ENCODE data around the gene NANOS3.

NANOS3 gene

GRCh38 chr19:13885826-13886365 lies 9.0 kb downstream of the NANOS3 start:
- no peak for DNase-seq

- no peak for DNase-seq
Measured at GRCh38 chr19:13887018-13887436, 10.1 kb downstream of the NANOS3 start.

- no peak for DNase-seq
Measured at GRCh38 chr19:13887517-13887916, 10.6 kb downstream of the NANOS3 start.

- no peak for DNase-seq
Measured at GRCh38 chr19:13888281-13888680, 11.3 kb downstream of the NANOS3 start.

GRCh38 chr19:13890136-13890535 lies 13.2 kb downstream of the NANOS3 start:
- no peak for DNase-seq

GRCh38 chr19:13892870-13893269 lies 15.9 kb downstream of the NANOS3 start:
- no peak for DNase-seq

- no peak for DNase-seq
Measured at GRCh38 chr19:13894552-13894951, 17.6 kb downstream of the NANOS3 start.

GRCh38 chr19:13896227-13896626 lies 19.3 kb downstream of the NANOS3 start:
- DNase-seq = no peak

- DNase-seq = no peak
Measured at GRCh38 chr19:13899393-13899792, 22.5 kb downstream of the NANOS3 start.

GRCh38 chr19:13899912-13900584 lies 23.1 kb downstream of the NANOS3 start:
- no peak for DNase-seq

GRCh38 chr19:13902993-13903555 lies 26.1 kb downstream of the NANOS3 start:
- no peak for DNase-seq

GRCh38 chr19:13905634-13906520 lies 28.9 kb downstream of the NANOS3 start, which contains the start of the genes BRME1 and CC2D1A:
Gene BRME1 (minus strand): TSS chr19:13906117. CDS start chr19:13904892, 1,225 bp downstream.
Gene CC2D1A (plus strand): TSS chr19:13906201. CDS start chr19:13906442, 241 bp downstream.
- peak; percentile 91 for DNase-seq

- DNase-seq = peak; percentile 16
Measured at GRCh38 chr19:13906521-13906904, 29.6 kb downstream of the NANOS3 start.

- DNase-seq = no peak
Measured at GRCh38 chr19:13906910-13907309, 30.0 kb downstream of the NANOS3 start.

- no peak for DNase-seq
Measured at GRCh38 chr19:13908674-13909073, 31.7 kb downstream of the NANOS3 start.

- no peak for DNase-seq
Measured at GRCh38 chr19:13909430-13909829, 32.5 kb downstream of the NANOS3 start.

GRCh38 chr19:13913352-13913751 lies 36.4 kb downstream of the NANOS3 start:
- DNase-seq = no peak

- DNase-seq = no peak
Measured at GRCh38 chr19:13914777-13915176, 37.8 kb downstream of the NANOS3 start.

- DNase-seq = no peak
Measured at GRCh38 chr19:13917888-13918406, 41.0 kb downstream of the NANOS3 start.

- no peak for DNase-seq
Measured at GRCh38 chr19:13918726-13919411, 41.9 kb downstream of the NANOS3 start.

- no peak for DNase-seq
Measured at GRCh38 chr19:13920524-13920923, 43.6 kb downstream of the NANOS3 start.
